Inflammatory macrophage treated with lipopolysaccharide for 1 hour (primary cell): ENCODE measurements around the gene ADNP2.

ENCODE experiments used
- DNase-seq, 2 donors: peaks; one replicate each; pipeline ENCODE4 v3.0.0-alpha.2; 2020 to 2022

Gene ADNP2

GRCh38 chr18:80108739-80109675 is at the start of gene ADNP2:
Gene ADNP2, plus strand, starts transcription at chr18:80109262. Its CDS starts 8,281 bp downstream, at chr18:80117543.
- DNase-seq: peak; percentile 93 to 97

- DNase-seq: no peak
Observed at GRCh38 chr18:80059945-80060344, 49.1 kb upstream of the ADNP2 start.

- no peak for DNase-seq
Observed at GRCh38 chr18:80065705-80066104, 43.4 kb upstream of the ADNP2 start.

GRCh38 chr18:80067321-80067720 is 41.7 kb upstream of the ADNP2 start:
- DNase-seq: no peak

- DNase-seq: no peak
Observed at GRCh38 chr18:80067897-80068296, 41.2 kb upstream of the ADNP2 start.

GRCh38 chr18:80068571-80069272 is 40.3 kb upstream of the ADNP2 start:
- DNase-seq: no peak

- no peak for DNase-seq
Observed at GRCh38 chr18:80070825-80071224, 38.2 kb upstream of the ADNP2 start.

- no peak for DNase-seq
Observed at GRCh38 chr18:80074183-80074582, 34.9 kb upstream of the ADNP2 start.

GRCh38 chr18:80074697-80075096 is 34.4 kb upstream of the ADNP2 start:
- DNase-seq: no peak

- no peak for DNase-seq
Observed at GRCh38 chr18:80075940-80076339, 33.1 kb upstream of the ADNP2 start.

- no peak for DNase-seq
Observed at GRCh38 chr18:80076379-80076778, 32.7 kb upstream of the ADNP2 start.

- DNase-seq: no peak
Observed at GRCh38 chr18:80077873-80078272, 31.2 kb upstream of the ADNP2 start.

- no peak for DNase-seq
Observed at GRCh38 chr18:80086281-80086680, 22.8 kb upstream of the ADNP2 start.

GRCh38 chr18:80088036-80088435 is 21.0 kb upstream of the ADNP2 start:
- no peak for DNase-seq

GRCh38 chr18:80088823-80089222 is 20.2 kb upstream of the ADNP2 start:
- no peak for DNase-seq

GRCh38 chr18:80095414-80095813 is 13.6 kb upstream of the ADNP2 start:
- no peak for DNase-seq

GRCh38 chr18:80096032-80096565 is 13.0 kb upstream of the ADNP2 start:
- DNase-seq: no peak

- no peak for DNase-seq
Observed at GRCh38 chr18:80097201-80097600, 11.9 kb upstream of the ADNP2 start.

- DNase-seq: no peak
Observed at GRCh38 chr18:80103231-80103630, 5.8 kb upstream of the ADNP2 start.

- no peak for DNase-seq
Observed at GRCh38 chr18:80104364-80104779, 4.7 kb upstream of the ADNP2 start.

- DNase-seq: no peak
Observed at GRCh38 chr18:80105369-80106167, 3.5 kb upstream of the ADNP2 start.

- no peak for DNase-seq
Observed at GRCh38 chr18:80106482-80107051, 2.5 kb upstream of the ADNP2 start.

GRCh38 chr18:80107426-80107825 is 1.6 kb upstream of the ADNP2 start:
- DNase-seq: no peak
